NCI-H146 treated with DMSO at 0.1 percent for 48 hours (cell line): ENCODE measurements around the gene ARPC3.
"Not testable (repeated sequence)": the region's sequence is repeated elsewhere in the genome, so short reads cannot be mapped to it uniquely, and the experiment has no call there.

ENCODE experiments used
- DNase-seq: peaks from one replicate; lab custom pipeline; 2025; ENCODE audit not compliant: unreplicated experiment; lab: John Stamatoyannopoulos, UW

ARPC3 gene

DNA sequence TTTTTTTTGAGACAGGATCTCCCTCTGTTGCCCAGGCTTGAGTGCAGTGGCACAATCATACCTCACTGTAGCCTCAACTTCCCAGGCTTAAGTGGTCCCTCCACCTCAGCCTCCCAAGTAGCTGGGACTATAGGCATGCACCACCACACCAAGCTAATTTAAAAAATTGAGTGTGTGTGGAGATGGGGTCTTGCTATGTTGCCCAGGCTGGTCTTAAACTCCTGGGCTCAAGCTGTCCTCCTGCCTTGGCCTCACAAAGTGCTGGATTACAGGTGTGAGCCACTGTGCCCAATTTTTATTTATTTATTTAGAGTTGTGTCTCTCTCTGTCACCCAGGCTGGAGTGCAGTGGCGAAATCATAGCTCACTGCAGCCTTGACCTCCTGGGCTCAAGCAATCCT is 29.5 kb downstream of the ARPC3 start:
- DNase-seq = not testable (repeated sequence)

GRCh38 chr12:110417113-110417512 is 33.0 kb downstream of the ARPC3 start:
- DNase-seq = not testable (repeated sequence)

DNA sequence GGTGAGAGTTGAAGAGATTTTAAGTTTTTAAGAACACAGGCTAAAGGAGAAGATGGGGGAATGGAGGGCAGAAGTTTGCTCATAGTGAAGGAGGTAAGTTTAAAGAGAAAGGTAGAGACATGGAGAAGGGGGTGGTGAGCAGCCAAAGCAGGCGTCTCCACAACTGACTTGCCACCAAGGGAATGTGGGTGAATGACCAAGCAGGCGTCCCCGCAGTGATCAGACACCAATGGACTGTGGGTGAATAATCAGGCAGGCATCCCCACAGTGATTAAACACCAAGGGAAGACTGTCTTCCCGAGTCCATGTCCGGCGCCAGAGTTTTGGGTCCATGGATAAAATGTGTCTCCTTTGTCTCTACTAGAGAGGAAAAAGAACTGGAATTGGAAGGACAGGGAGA is 40.1 kb downstream of the ARPC3 start:
- not testable (repeated sequence) for DNase-seq

DNA sequence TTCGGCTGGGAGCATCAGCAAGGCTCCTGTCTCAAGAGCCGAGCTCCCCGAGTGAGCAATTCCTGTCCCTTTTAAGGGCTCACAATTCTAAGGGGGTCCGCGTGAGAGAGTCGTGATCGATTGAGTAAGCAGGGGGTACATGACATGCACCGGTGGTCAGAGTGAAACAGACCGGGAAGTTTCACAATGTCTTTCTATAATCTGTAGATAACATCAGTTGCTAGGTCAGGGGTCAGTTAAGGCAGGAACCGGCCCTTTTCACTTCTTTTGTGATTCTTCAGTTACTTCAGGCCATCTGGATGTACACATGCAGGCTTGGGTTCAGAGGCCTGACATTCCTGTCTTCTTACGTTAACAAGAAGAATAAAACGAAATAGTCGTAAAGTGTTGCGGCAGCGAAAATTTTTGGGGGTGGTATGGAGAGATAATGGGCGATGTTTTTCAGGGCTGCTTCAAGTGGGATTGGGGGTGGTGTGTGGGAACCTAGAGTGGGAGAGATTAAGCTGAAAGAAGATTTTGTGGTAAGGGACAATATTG is 44.9 kb downstream of the ARPC3 start:
- not testable (repeated sequence) for DNase-seq

GRCh38 chr12:110403976-110404682 is 46.0 kb downstream of the ARPC3 start:
- peak; percentile 61 for DNase-seq

GRCh38 chr12:110403146-110403975 is 46.8 kb downstream of the ARPC3 start, which contains the start of gene ANAPC7:
Gene ANAPC7, minus strand, starts transcription at chr12:110403708. Its CDS starts 81 bp downstream, at chr12:110403627.
- peak; percentile 78 for DNase-seq
